A172 (cell line): ENCODE data around the gene CCDC142. TPM values are rescaled to one million over a fixed set of nuclear protein-coding genes. Genes with fewer than 3 reads are reported as not detected.
A peak's percentile ranks its signal among the peaks of the same experiment; 100 is the strongest.
"Not testable (repeated sequence)": the region's sequence is repeated elsewhere in the genome, so short reads cannot be mapped to it uniquely, and the experiment has no call there.

Experiments
- DNase-seq: peaks from one replicate; pipeline ENCODE4 v3.0.0-alpha.2; 2015; ENCODE audit warnings: low spot score
- total RNA-seq: library from RNA; depleted of rRNA; stranded (reverse); fragments of >200 nt; shearing (Covaris generic); gene quantifications from 2 replicates; pipeline ENCODE4 v1.2.3, GENCODE V29; 2014

Gene CCDC142
- total RNA-seq, 1 experiment from 2014 or later: 12.5 TPM

GRCh38 chr2:74442483-74443297 lies 40.1 kb downstream of the CCDC142 start:
- DNase-seq: not testable (repeated sequence)

GRCh38 chr2:74441690-74442482 lies 40.9 kb downstream of the CCDC142 start, which contains the start of gene RTKN:
Gene RTKN (minus strand): TSS chr2:74441937. CDS start chr2:74441816, 121 bp downstream.
- DNase-seq: no peak

GRCh38 chr2:74441170-74441689 lies 41.6 kb downstream of the CCDC142 start:
- DNase-seq: no peak

GRCh38 chr2:74440378-74441169 lies 42.2 kb downstream of the CCDC142 start:
- DNase-seq: peak; percentile 62

- peak; percentile 56 for DNase-seq
Observed at GRCh38 chr2:74439803-74440377, 42.9 kb downstream of the CCDC142 start.

GRCh38 chr2:74439373-74439772 lies 43.4 kb downstream of the CCDC142 start:
- no peak for DNase-seq

- no peak for DNase-seq
Observed at GRCh38 chr2:74438248-74438647, 44.5 kb downstream of the CCDC142 start.

GRCh38 chr2:74436848-74437695 lies 45.7 kb downstream of the CCDC142 start:
- DNase-seq: no peak

- no peak for DNase-seq
Observed at GRCh38 chr2:74436111-74436805, 46.5 kb downstream of the CCDC142 start.

GRCh38 chr2:74430502-74430901 lies 52.3 kb downstream of the CCDC142 start:
- no peak for DNase-seq

GRCh38 chr2:74429487-74430451 lies 53.0 kb downstream of the CCDC142 start:
- DNase-seq: no peak

- no peak for DNase-seq
Observed at GRCh38 chr2:74428675-74429074, 54.1 kb downstream of the CCDC142 start.

- no peak for DNase-seq
Observed at GRCh38 chr2:74427551-74427950, 55.2 kb downstream of the CCDC142 start.

- no peak for DNase-seq
Observed at GRCh38 chr2:74426181-74426758, 56.5 kb downstream of the CCDC142 start.

- peak; percentile 65 for DNase-seq
Observed at GRCh38 chr2:74425523-74425922, 57.3 kb downstream of the CCDC142 start.

- DNase-seq: no peak
Observed at GRCh38 chr2:74424995-74425406, 57.8 kb downstream of the CCDC142 start.

GRCh38 chr2:74424139-74424992 lies 58.4 kb downstream of the CCDC142 start:
- no peak for DNase-seq
